WTC11 (cell line): ENCODE measurements around the gene ADPRS. TPM values are rescaled to one million over a fixed set of nuclear protein-coding genes. Genes with fewer than 3 reads are reported as not detected.

Experiments
- total RNA-seq: library from RNA; stranded (reverse); gene quantifications from 3 replicates; pipeline ENCODE4 v1.2.3, GENCODE V29; 2021

ADPRS gene
- total RNA-seq, 1 experiment from 2014 or later: 32.7 TPM

Other genes with a start within 250 kb of the ADPRS start
- gene AGO1, start 205.7 kb upstream of the ADPRS start, total RNA-seq: 77.8 to 81.8 TPM (median 80.6 TPM) in 3 replicates
- 26.8 to 30.7 TPM (median 27.0 TPM) in 3 replicates for gene AGO3, start 157.8 kb upstream of the ADPRS start, total RNA-seq
- gene TEKT2, start 4.8 kb upstream of the ADPRS start, total RNA-seq: 1.9 to 2.5 TPM (median 2.0 TPM) in 3 replicates
- gene COL8A2, start 36.3 kb downstream of the ADPRS start, total RNA-seq: 2.3 to 3.5 TPM (median 3.3 TPM) in 3 replicates
- gene TRAPPC3, start 60.6 kb downstream of the ADPRS start, total RNA-seq: 48.9 to 52.5 TPM (median 52.0 TPM) in 3 replicates
- gene MAP7D1, start 67.3 kb downstream of the ADPRS start, total RNA-seq: 65.0 to 88.7 TPM (median 72.0 TPM) in 3 replicates
- 150 to 160 TPM (median 153 TPM) in 3 replicates for gene THRAP3, start 135.6 kb downstream of the ADPRS start, total RNA-seq
- gene SH3D21, start 217.5 kb downstream of the ADPRS start, total RNA-seq: 22.1 to 29.3 TPM (median 26.9 TPM) in 3 replicates
- gene EVA1B, start 234.8 kb downstream of the ADPRS start, total RNA-seq: 32.0 to 45.2 TPM (median 41.5 TPM) in 3 replicates